Stomach smooth muscle (tissue), 2 donors: ENCODE results near the gene FSTL3.

Source experiments
- H3K27ac ChIP-seq: one replicate; pipeline ENCODE4 v1.7.0; 2013; ENCODE audit warnings: mild to moderate bottlenecking, low read length, inconsistent platforms
- H3K27me3 ChIP-seq, 2 donors: one replicate each; pipeline ENCODE4 v1.7.0; 2013; ENCODE audit warnings: low read length in 2 of 2; ENCODE audit not compliant: insufficient read depth in 2 of 2, control insufficient read depth in 1 of 2
- H3K36me3 ChIP-seq, 2 donors: one replicate each; pipeline ENCODE4 v1.7.0; 2013; ENCODE audit warnings: low read length in 2 of 2; ENCODE audit not compliant: control insufficient read depth in 2 of 2, insufficient read depth in 2 of 2
- H3K4me1 ChIP-seq: one replicate; pipeline ENCODE4 v1.7.0; 2013; ENCODE audit warnings: low read length; ENCODE audit not compliant: control insufficient read depth, insufficient read depth
- H3K4me3 ChIP-seq, 2 donors: one replicate each; pipeline ENCODE4 v1.7.0; 2013; ENCODE audit warnings: low read length in 2 of 2
- H3K9ac ChIP-seq, 2 donors: one replicate each; pipeline ENCODE4 v1.7.0; 2013; ENCODE audit warnings: low read length in 2 of 2, mild to moderate bottlenecking in 1 of 2
- H3K9me3 ChIP-seq, 2 donors: one replicate each; pipeline ENCODE4 v1.7.0; 2013; ENCODE audit warnings: low read length in 2 of 2; ENCODE audit not compliant: control insufficient read depth in 2 of 2
- donor health status: healthy.
- donor health status: Pancreatic carcinoma.

Gene FSTL3

DNA sequence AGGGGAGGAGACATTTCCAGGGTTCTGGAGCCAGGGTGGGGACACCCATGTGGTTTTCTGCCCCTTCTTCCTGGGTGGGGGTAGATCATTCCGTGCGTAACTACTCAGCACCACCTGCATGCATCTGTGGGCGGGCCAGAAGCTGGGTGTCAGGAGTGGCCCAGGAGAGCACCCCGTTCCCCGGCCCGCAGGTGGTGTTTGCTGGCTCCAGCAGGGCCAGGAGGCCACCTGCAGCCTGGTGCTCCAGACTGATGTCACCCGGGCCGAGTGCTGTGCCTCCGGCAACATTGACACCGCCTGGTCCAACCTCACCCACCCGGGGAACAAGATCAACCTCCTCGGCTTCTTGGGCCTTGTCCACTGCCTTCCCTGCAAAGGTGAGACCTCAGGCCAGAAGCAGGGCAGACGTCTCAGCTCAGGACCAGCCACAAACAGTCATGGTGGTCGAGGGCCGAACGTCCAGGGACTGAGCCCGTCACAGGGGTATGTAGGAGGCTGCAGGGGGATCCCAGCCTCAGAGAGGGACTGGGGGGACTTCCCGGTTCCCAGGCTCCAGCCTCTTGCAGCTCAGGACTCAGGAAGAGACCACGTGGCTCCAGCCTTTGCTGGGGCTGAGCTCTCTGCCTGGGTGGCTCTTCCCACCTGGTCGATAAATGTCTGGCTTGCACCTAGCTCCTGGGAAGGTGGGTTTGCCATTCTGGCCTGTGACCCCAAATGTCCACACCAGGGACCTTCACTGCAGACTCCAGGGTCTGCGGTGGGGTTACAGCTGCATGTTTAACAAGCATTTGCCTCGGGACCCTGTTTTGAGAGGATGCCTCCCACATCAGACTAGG lies 1.6 kb downstream of the FSTL3 start:
- Histone ChIP-seq H3K9me3 (no peaks in the 10 kb centered on the region), H3K9ac (peak overlapping the region in 1 of 2 donors; percentile 94), H3K4me3 (peak overlapping the region; percentile 55 to 83), H3K27me3 (peaks cover 0 to 2% of the 10 kb centered on the region in 2 donors), H3K36me3 (peaks cover 0 to 2% of the 10 kb centered on the region in 2 donors), H3K27ac (peak overlapping the region; percentile 77), H3K4me1 (peaks cover 30% of the 10 kb centered on the region)

DNA sequence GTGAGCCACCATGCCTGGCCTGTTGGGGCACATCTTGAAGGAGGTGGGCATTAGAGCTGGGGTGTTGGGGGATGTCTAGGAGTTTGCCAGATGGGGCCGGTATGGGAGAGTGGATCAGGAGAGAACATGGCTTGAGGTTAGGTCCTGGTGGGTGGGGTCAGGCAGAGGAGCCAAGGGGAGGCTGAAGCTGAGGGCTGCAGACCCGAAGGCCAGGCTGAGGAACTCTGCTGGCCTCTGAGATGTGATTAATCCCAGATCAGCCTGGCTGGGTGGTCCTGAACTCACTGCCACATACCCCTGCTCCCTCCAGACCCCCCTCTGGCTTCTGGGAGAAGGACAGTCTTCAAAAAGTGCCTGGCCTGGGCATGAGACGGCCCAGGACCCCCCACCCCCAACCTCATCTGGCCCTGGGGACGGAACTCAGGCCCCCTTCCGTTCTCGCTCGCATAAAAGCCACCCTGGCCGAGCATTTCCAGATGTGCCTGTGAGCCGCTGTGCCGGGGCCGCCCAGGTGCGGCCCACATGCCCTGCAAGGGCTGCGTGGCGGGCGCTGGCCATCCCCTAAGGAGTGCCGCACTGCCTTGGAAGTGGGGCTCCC lies 2.7 kb downstream of the FSTL3 start:
- H3K36me3 ChIP-seq, result peaks cover 0 to 2% of the 10 kb centered on the region in 2 donors
- peak overlapping the region; percentile 21 to 72 for H3K9ac ChIP-seq
- H3K9me3 ChIP-seq, result no peaks in the 10 kb centered on the region
- peak overlapping the region; percentile 74 for H3K27ac ChIP-seq
- peaks cover 0 to 2% of the 10 kb centered on the region in 2 donors for H3K27me3 ChIP-seq
- peak overlapping the region; percentile 52 to 74 for H3K4me3 ChIP-seq
- H3K4me1 ChIP-seq, result peaks cover 30% of the 10 kb centered on the region

DNA sequence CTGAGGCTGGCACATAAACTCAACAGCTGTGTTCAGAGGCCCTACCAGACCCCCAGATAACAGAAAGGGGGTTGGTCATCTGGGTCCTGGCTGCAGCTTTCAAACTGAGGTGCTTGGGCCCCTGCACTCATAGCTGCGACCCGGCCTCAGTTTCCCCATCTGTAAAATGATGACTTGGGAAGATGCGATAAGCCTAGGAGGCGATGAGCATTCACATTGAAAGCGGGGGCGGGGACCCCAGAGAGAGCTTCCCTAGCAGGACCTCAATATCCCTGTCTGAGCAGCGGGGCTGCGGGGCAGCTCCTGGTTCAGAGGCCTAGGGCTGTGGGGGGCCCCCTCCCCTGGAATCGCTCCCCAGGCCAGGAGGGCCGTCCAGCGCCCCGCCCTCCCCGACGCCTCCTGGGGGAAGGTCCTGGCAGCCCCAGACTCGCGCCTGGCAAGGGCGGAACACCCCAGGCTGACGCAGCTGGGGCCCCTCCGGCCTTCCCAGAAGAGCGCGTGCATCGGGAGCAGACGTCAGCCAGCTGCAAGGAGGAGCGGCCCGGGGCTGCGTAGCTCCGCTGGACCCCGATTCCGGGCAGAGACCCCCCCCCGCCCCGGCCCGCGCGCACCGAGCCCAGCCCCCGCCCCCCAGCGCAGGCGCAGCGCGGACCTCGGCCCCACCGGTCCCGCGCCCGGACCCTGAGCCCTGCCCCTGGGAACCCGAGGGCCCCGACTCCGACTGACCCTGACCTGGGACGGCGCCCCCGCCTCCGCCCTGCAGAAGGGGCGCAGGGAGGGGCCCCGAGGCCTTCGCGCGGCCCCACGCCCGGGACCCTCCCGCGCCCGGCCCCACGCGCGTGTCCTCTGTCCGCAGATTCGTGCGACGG lies 3.5 kb downstream of the FSTL3 start:
- Histone ChIP-seq H3K4me1 (peaks cover 30% of the 10 kb centered on the region), H3K9ac (peak overlapping the region; percentile 29 to 72), H3K27me3 (peaks cover 0 to 2% of the 10 kb centered on the region in 2 donors), H3K27ac (peak overlapping the region; percentile 74), H3K36me3 (peaks cover 0 to 2% of the 10 kb centered on the region in 2 donors), H3K4me3 (peak overlapping the region; percentile 53 to 74), H3K9me3 (no peaks in the 10 kb centered on the region)

DNA sequence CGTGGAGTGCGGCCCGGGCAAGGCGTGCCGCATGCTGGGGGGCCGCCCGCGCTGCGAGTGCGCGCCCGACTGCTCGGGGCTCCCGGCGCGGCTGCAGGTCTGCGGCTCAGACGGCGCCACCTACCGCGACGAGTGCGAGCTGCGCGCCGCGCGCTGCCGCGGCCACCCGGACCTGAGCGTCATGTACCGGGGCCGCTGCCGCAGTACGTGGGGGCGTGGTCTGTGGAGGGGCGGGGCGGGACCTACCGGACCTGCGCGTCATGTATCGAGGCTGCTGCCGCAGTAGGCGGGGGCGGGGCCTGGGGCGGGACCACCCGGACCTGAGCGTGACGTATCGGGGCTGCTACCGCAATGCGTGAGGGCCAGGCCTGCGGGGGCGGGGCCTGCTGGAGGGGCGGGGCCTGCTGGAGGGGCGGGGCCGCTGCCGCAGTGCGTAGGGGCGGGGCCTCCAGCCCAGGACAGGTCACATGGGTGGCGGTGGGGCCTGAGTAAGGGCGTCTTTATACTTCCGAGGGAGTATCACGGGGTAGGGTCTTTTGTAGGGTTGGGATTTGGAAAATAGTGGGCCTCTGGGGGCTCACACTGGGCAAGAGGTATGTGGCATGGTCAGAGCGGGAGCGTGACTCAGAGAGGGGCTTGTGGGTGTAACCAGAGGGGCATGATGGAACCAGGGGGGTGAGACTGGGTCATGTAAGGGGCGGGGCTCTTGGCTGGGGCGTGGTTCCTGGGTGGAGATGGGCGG lies 4.3 kb downstream of the FSTL3 start:
- H3K9me3 ChIP-seq, result no peaks in the 10 kb centered on the region
- H3K27ac ChIP-seq, result peak overlapping the region; percentile 74
- H3K9ac ChIP-seq, result peak overlapping the region; percentile 42 to 72
- peak overlapping the region; percentile 65 to 74 for H3K4me3 ChIP-seq
- peaks cover 0 to 2% of the 10 kb centered on the region in 2 donors for H3K27me3 ChIP-seq
- H3K4me1 ChIP-seq, result peaks cover 26% of the 10 kb centered on the region
- peaks cover 0 to 2% of the 10 kb centered on the region in 2 donors for H3K36me3 ChIP-seq

DNA sequence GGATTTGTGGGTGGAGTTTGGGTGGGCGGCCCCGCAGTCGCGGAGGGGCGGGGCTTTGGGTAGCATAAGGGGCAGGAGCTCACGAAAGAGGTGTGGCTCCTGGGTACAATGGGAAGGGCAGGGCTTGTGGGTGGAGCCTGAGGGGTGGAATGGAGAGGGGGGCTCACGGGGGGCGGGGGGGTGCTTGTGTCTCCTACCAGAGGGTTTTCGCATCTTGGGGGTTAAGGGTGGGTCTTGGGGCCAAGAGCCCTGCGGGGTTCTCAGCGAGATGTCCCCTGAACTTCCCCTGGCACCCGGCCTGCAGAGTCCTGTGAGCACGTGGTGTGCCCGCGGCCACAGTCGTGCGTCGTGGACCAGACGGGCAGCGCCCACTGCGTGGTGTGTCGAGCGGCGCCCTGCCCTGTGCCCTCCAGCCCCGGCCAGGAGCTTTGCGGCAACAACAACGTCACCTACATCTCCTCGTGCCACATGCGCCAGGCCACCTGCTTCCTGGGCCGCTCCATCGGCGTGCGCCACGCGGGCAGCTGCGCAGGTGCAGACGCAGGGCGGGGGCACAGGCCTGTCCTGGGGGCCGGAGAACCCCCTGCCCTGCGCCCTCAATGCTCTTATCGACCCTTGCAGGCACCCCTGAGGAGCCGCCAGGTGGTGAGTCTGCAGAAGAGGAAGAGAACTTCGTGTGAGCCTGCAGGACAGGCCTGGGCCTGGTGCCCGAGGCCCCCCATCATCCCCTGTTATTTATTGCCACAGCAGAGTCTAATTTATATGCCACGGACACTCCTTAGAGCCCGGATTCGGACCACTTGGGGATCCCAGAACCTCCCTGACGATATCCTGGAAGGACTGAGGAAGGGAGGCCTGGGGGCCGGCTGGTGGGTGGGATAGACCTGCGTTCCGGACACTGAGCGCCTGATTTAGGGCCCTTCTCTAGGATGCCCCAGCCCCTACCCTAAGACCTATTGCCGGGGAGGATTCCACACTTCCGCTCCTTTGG lies 5.1 kb downstream of the FSTL3 start:
- Histone ChIP-seq H3K4me1 (peaks cover 23% of the 10 kb centered on the region), H3K27ac (peak overlapping the region; percentile 74), H3K9me3 (no peaks in the 10 kb centered on the region), H3K9ac (peak overlapping the region in 1 of 2 donors; percentile 53), H3K4me3 (peak overlapping the region in 1 of 2 donors; percentile 71), H3K36me3 (peaks cover 0 to 2% of the 10 kb centered on the region in 2 donors), H3K27me3 (peaks cover 0 to 2% of the 10 kb centered on the region in 2 donors)

DNA sequence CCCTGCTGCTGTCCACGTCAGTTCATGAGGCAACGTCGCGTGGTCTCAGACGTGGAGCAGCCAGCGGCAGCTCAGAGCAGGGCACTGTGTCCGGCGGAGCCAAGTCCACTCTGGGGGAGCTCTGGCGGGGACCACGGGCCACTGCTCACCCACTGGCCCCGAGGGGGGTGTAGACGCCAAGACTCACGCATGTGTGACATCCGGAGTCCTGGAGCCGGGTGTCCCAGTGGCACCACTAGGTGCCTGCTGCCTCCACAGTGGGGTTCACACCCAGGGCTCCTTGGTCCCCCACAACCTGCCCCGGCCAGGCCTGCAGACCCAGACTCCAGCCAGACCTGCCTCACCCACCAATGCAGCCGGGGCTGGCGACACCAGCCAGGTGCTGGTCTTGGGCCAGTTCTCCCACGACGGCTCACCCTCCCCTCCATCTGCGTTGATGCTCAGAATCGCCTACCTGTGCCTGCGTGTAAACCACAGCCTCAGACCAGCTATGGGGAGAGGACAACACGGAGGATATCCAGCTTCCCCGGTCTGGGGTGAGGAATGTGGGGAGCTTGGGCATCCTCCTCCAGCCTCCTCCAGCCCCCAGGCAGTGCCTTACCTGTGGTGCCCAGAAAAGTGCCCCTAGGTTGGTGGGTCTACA lies 6.6 kb downstream of the FSTL3 start:
- Histone ChIP-seq H3K27ac (no peak overlapping the region), H3K9me3 (no peaks in the 10 kb centered on the region), H3K9ac (no peak overlapping the region), H3K4me1 (peaks cover 15% of the 10 kb centered on the region), H3K4me3 (no peak overlapping the region), H3K27me3 (no peaks in the 10 kb centered on the region), H3K36me3 (peaks cover 0 to 2% of the 10 kb centered on the region in 2 donors)

DNA sequence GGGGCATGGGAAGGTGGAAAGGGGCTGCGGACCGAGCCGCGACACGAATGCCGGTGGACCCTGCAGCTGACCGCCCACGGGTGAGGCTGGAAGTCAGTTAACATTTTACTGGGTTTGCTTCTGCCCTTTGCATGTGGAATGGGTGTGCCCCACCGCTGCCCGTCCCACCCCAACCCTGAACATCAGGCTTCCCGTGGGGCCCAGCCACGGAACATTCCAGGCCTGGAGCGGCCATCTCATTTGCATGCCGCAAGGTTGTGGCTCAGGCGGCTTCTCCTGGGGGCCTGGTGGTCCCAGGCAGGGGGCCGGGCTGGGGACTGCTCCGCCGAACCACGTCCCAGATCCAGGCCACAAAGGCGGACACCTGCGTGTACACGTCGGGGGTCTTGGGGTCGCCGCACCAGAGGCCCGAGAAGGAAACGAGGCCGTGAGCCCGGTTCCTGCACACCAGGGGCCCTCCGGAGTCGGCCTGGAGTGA lies 9.3 kb downstream of the FSTL3 start:
- no peak overlapping the region for H3K27ac ChIP-seq
- peaks cover 3% of the 10 kb centered on the region for H3K4me1 ChIP-seq
- no peak overlapping the region for H3K9ac ChIP-seq
- H3K27me3 ChIP-seq, result no peaks in the 10 kb centered on the region
- no peaks in the 10 kb centered on the region for H3K36me3 ChIP-seq
- no peak overlapping the region for H3K4me3 ChIP-seq
- no peaks in the 10 kb centered on the region for H3K9me3 ChIP-seq

DNA sequence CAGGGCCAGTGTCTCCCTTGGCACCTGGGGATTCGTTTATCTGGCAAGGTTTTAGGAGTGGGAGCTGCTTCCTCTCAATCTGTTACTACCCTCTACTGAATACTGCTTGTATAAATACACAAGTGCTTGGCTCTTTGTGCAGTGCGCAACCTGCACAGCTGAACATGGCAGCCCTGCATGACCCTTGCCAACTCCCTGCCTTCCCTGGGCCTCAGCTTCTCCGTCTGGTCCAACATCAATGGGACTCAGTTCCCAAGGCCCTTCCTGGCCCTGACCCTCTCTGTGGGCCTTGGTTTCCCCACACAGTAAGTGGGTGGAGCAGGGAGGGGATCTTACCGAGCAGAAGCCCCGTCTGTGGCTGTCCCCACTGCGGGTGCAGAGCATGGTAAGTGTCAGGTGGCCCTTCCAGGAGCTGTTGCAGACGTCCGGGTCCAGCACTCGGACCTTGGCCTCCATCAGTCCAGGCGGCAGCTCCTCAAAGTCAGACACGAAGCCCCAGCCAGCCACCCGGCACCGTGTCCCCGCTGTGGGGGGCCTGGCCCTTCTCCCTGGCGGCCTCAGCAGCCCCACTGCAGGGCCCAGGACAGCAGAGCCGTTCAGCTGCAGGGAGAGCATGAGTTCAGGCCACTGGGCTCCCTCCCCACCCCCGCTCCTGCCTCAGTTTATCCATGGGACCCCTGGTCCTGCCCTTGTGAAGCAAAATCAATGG lies 10.6 kb downstream of the FSTL3 start:
- Histone ChIP-seq H3K36me3 (no peaks in the 10 kb centered on the region), H3K4me1 (no peaks in the 10 kb centered on the region), H3K27me3 (no peaks in the 10 kb centered on the region), H3K27ac (no peak overlapping the region), H3K9me3 (no peaks in the 10 kb centered on the region), H3K4me3 (no peak overlapping the region), H3K9ac (no peak overlapping the region)
